ENCODE data around the gene ZAR1.

Gene ZAR1

DNA sequence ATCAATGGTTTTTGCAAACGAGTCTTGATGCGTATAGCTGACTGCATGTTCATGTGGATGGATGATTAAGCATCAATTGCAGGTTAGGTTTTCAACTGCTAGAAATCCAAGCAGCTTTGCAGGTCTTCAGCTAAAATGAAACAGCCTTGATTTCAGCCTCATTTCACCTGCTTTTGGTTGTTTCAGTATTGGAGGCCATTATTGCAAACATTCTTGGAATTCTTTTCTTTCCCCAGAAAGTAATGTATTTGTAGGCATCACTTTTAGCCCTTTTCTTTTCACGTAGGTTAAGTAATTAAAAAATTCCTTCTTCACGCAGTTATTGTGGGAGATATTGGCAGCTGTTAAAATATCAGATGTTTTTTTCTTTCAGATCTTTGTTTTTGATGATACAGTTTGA is 8.8 kb downstream of the ZAR1 start:
- Histone ChIP-seq H3K36me3 (ENCODE audit: low read length) (peaks cover 26% of the 10 kb centered on the region; the same call in 1 of the 2 replicates), H3K79me2 (ENCODE audit: insufficient read depth, low read length) (no peaks in the 10 kb centered on the region), H4K20me1 (ENCODE audit: low read depth, low read length) (no peaks in the 10 kb centered on the region), H3K27me3 (ENCODE audit: low read length) (no peaks in the 10 kb centered on the region), H3K4me3 (ENCODE audit: insufficient read depth, low read length, poor library complexity, severe bottlenecking) (no peak overlapping the region), H2AFZ (ENCODE audit: low read depth, low read length, severe bottlenecking) (no peak overlapping the region), H3K9ac (ENCODE audit: low read length) (no peak overlapping the region), H3K4me2 (ENCODE audit: low read depth, low read length, poor library complexity, severe bottlenecking) (no peak overlapping the region), H3F3A (ENCODE audit: insufficient read depth) (no peaks in the 10 kb centered on the region), H3K27ac (ENCODE audit: low read depth, low read length) (no peak overlapping the region), H3K9me3 (ENCODE audit: insufficient read depth, low read length) (no peaks in the 10 kb centered on the region), H3K9me2 (replicated peaks; ENCODE audit: insufficient read depth, low read length) (no peaks in the 10 kb centered on the region)
- TF ChIP-seq, protein P1, sequence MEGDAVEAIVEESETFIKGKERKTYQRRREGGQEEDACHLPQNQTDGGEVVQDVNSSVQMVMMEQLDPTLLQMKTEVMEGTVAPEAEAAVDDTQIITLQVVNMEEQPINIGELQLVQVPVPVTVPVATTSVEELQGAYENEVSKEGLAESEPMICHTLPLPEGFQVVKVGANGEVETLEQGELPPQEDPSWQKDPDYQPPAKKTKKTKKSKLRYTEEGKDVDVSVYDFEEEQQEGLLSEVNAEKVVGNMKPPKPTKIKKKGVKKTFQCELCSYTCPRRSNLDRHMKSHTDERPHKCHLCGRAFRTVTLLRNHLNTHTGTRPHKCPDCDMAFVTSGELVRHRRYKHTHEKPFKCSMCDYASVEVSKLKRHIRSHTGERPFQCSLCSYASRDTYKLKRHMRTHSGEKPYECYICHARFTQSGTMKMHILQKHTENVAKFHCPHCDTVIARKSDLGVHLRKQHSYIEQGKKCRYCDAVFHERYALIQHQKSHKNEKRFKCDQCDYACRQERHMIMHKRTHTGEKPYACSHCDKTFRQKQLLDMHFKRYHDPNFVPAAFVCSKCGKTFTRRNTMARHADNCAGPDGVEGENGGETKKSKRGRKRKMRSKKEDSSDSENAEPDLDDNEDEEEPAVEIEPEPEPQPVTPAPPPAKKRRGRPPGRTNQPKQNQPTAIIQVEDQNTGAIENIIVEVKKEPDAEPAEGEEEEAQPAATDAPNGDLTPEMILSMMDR (IDR thresholded peaks at IDR 0.05; ENCODE audit: insufficient read depth, low read length, poor library complexity, severe bottlenecking), result no peak
- no peak for TF ChIP-seq EZH2phosphoT487 (conservative IDR thresholded peaks at IDR 0.05; ENCODE audit: low read length)

DNA sequence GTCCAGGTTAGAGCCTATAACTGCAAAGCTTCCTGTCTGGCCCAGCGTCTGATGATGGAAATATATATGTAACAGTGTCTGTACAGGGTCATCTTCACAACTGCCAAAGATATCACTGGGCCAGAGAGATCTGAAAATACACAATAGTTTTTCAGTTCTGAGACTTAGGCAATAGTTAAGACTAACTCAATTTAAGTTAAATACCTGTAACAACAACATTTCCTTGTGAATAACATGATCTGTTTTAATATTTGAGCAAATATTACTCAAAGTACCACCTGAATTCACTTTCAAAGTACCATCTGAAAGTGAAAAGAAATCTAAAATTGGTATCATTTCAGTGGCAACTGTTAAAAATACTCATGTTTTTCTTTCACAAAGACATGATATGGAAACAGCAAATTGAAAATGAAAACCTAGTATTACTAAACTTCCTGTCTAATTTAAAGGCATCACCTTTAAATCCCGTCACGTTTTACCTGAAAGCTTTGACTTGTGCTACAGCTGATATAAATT is 9.6 kb downstream of the ZAR1 start:
- Histone ChIP-seq H3K4me3 (ENCODE audit: insufficient read depth, low read length, poor library complexity, severe bottlenecking) (no peak overlapping the region), H3F3A (ENCODE audit: insufficient read depth) (no peaks in the 10 kb centered on the region), H3K4me2 (ENCODE audit: low read depth, low read length, poor library complexity, severe bottlenecking) (no peak overlapping the region), H3K9me2 (replicated peaks; ENCODE audit: insufficient read depth, low read length) (no peaks in the 10 kb centered on the region), H2AFZ (ENCODE audit: low read depth, low read length, severe bottlenecking) (no peak overlapping the region), H3K27ac (ENCODE audit: low read depth, low read length) (no peak overlapping the region), H3K36me3 (ENCODE audit: low read length) (peaks cover 28% of the 10 kb centered on the region; the same call in 1 of the 2 replicates), H3K9me3 (ENCODE audit: insufficient read depth, low read length) (no peaks in the 10 kb centered on the region), H4K20me1 (ENCODE audit: low read depth, low read length) (no peaks in the 10 kb centered on the region), H3K79me2 (ENCODE audit: insufficient read depth, low read length) (no peaks in the 10 kb centered on the region), H3K9ac (ENCODE audit: low read length) (no peak overlapping the region), H3K27me3 (ENCODE audit: low read length) (no peaks in the 10 kb centered on the region)
- no peak for TF ChIP-seq EZH2phosphoT487 (conservative IDR thresholded peaks at IDR 0.05; ENCODE audit: low read length)
- TF ChIP-seq, protein P1 (IDR thresholded peaks at IDR 0.05; ENCODE audit: insufficient read depth, low read length, poor library complexity, severe bottlenecking), result no peak

DNA sequence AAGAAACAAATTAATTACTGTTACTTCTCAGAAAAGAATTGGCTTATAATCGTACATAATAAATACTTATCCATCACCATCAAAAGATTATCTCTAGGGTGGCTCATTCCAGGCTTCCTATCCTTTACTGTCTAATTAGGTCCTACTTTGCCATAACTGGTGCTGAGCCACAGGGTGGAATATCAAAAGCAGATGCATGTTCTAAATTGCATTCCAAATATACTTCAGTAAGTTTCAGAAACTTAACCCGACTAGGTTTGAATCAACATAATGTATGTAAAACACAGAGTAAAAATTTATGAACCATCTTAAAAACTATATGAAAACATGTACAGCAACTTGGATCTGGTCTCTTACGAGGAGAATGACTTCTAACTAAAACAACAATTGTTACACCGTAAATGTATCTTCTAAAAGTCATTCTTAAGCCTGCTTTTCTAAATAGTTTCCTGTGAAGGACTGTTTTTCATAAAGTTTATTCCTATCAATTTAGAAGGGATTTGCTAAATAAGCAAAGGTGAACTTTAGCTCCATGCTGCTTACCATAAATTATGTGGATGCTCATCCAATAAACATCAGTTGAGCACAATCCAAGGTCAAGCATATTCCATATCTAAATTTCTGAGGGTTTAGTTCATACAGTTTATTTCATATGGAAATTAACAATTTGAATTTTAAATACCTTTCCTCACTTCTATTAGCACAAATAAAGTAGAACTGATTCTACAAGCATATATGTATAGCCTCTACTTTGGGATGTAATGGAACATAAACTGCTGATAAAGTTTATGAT is 13.4 kb downstream of the ZAR1 start:
- H3K27ac ChIP-seq (ENCODE audit: low read depth, low read length), result no peak overlapping the region
- no peaks in the 10 kb centered on the region for H3K9me3 ChIP-seq (ENCODE audit: insufficient read depth, low read length)
- no peaks in the 10 kb centered on the region for H3K79me2 ChIP-seq (ENCODE audit: insufficient read depth, low read length)
- no peaks in the 10 kb centered on the region for H4K20me1 ChIP-seq (ENCODE audit: low read depth, low read length)
- no peaks in the 10 kb centered on the region for H3F3A ChIP-seq (ENCODE audit: insufficient read depth)
- H3K36me3 ChIP-seq (ENCODE audit: low read length), result peaks cover 43% of the 10 kb centered on the region; the same call in 1 of the 2 replicates
- TF ChIP-seq, protein P1 (IDR thresholded peaks at IDR 0.05; ENCODE audit: insufficient read depth, low read length, poor library complexity, severe bottlenecking), result no peak
- TF ChIP-seq EZH2phosphoT487 (conservative IDR thresholded peaks at IDR 0.05; ENCODE audit: low read length), result no peak
- H3K27me3 ChIP-seq (ENCODE audit: low read length), result no peaks in the 10 kb centered on the region
- no peak overlapping the region for H3K9ac ChIP-seq (ENCODE audit: low read length)
- H3K4me3 ChIP-seq (ENCODE audit: insufficient read depth, low read length, poor library complexity, severe bottlenecking), result no peak overlapping the region
- no peaks in the 10 kb centered on the region for H3K9me2 ChIP-seq (replicated peaks; ENCODE audit: insufficient read depth, low read length)
- no peak overlapping the region for H2AFZ ChIP-seq (ENCODE audit: low read depth, low read length, severe bottlenecking)
- H3K4me2 ChIP-seq (ENCODE audit: low read depth, low read length, poor library complexity, severe bottlenecking), result no peak overlapping the region
